Measurements from ENCODE around the gene C1D.

Gene C1D

GRCh38 chr2:68057658-68058396, 5.0 kb downstream of the C1D start:
- no peak for DNase-seq (ENCODE audit: low spot score)

DNA sequence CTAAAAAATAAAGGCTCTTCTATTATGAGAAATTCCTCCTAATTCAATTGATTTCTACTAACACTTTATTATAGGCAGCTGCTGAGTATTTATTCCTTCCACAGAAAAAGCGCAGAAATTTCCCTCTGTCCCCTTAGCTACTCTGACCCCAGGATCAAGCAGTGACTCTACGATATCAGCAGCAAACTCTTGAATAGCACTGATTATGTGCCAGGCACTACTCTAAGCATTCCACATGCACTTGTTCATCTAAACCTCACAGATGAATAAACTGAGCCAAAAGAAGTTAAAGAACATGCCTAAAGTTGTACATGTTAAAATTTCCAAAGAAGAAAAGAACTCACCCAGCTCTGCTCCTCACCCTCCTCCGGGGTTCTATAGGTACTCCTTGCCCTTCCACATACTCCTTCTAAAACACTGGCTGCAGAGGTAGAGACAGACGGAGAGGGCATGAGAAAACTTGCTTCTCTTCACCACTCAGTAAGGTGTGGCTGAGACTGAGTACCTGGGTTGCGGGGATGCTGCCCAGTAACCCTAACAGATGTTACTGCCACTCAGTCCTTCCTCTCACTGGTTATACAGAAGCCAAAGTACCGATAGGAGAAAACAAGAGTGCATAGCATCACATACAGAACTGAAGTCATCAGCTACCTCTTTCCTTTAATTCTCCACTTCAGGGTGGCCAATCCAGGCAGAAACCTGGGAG, 9.9 kb downstream of the C1D start:
- DNase-seq (ENCODE audit: low spot score): no peak

DNA sequence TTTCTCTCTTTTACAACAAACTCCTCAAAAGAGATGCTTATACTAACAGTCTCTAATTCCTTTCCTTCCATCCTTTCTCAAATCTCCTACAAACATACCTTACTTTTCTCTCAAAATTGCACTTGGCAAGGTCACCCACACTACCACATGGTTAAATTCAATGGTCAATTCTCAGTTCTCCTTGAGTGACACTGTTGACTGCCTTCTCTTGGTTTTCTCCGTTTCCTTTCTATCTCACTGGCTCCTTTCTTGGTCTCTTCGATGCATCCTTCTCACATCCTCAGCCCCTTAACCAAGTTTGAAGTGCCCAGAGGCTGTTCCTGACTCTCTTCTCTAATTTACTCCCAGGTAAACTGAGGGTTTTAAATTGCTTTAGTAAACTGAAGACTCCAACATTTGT, 12.5 kb downstream of the C1D start:
- no peak for DNase-seq (ENCODE audit: low spot score)

DNA sequence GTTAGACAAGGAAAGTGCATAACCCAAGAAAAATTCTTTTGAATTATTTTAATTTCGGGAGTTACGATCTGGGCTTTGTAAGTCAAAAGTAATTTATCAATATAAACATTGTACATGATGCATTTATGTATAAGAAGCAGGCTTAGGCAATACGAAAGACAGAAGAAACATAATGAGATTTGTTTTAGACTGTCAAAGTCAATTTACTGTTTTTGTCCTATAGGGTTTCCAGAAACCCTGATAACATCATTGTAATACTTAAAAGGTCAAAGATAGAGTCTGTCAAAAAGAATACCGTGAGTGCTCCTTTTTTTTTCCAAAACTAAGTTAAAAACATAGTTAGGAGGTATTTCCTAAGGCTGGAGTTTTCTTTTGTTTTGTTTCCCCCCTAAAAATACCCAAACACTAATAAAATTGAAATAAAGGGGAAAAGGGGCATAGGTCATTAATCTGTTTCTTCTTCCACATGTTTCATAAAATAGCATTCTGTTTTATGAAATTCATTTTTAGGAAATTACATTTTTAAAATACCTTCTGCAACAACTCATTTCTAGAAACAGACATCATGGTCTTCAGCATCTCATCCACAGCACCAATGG, 16.1 kb downstream of the C1D start:
- no peak for DNase-seq (ENCODE audit: low spot score)

GRCh38 chr2:68046224-68046623, 16.6 kb downstream of the C1D start:
- DNase-seq (ENCODE audit: low spot score): no peak

GRCh38 chr2:68045342-68045741, 17.5 kb downstream of the C1D start:
- DNase-seq (ENCODE audit: low spot score): no peak

DNA sequence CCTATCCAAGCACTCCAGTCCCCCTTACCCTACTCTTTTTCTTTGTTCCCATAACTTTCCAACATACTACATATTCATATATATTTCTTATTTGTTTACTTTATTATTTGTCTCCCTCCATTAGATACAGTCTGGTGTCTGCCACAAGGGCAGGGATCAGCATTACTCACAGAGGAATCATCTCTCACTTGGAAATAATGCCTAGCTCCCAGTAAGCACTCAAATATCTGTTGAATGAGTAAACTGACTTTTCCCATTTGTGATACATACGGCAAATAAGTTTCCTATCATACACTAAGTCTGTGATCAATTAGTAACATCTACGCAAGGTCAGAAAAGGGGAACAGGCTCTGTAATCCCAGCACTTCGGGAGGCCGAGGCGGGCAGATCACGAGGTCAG, 18.7 kb downstream of the C1D start:
- DNase-seq (ENCODE audit: low spot score): no peak

DNA sequence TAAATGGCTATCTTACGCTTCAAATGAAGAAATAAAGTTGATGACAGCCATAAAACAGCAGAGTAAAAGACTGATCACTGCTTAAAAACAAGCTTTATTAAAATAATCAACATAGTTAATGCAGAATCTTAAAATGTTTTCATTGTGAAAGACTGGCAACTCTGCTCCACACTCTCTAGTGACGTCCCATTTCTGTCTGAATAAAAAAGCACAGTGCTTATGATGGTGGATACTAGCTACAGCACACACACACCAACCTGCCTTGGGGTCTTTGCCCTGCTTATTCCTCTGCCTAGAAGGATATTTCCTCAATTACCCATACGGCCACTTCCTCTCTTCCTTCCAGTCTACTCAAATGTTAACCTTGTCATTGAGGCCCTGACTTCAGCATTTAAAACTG, 19.1 kb downstream of the C1D start:
- no peak for DNase-seq (ENCODE audit: low spot score)

DNA sequence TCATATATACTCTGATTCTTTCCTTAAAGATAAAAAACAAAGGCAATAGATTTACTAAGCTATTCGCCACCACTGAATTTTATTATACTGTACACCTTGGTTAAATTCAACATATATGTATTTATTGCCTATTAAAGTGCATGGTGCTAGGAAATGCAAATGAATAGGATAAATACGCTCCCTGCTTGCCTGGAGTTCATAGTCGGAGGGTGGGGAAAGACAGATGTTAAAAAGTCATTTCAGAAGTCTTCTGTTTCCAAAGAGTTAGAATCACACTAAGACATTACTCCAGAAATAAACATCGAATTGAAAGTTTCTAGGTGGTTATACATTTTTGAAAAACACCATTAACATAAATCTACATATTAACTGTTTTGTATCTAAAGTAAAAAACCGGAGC, 19.8 kb downstream of the C1D start:
- no peak for DNase-seq (ENCODE audit: low spot score)

- no peak for DNase-seq (ENCODE audit: low spot score)
These were observed 21.0 kb downstream of the C1D start for GRCh38 chr2:68041704-68042245.

- no peak for DNase-seq (ENCODE audit: low spot score)
These were observed 22.7 kb downstream of the C1D start for GRCh38 chr2:68040078-68040477.

GRCh38 chr2:68039317-68039716, 23.5 kb downstream of the C1D start:
- no peak for DNase-seq (ENCODE audit: low spot score)

DNA sequence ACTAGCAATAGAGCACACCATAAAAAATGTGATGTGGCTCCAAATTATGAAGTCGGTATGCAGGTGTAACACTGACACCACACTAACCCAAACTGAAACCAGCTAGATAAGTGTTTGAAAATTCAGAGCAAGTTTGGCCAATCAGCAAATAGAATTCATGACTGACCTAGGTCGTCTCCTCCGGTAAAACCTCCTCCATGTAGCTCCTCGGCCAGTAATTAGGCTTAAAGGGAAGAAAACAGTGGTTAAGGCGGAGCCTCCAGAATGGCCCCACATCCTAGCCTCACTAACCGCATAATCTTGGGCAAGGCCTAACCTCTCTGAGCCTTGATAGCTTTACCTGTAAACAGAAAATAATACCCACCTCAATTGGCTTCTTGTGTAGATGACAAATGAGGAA, 30.1 kb downstream of the C1D start:
- DNase-seq (ENCODE audit: low spot score): no peak

GRCh38 chr2:68031542-68032160, 31.2 kb downstream of the C1D start:
- DNase-seq (ENCODE audit: low spot score): peak; percentile 61

GRCh38 chr2:68031043-68031442, 31.8 kb downstream of the C1D start:
- no peak for DNase-seq (ENCODE audit: low spot score)

- DNase-seq (ENCODE audit: low spot score): no peak
These were observed 32.3 kb downstream of the C1D start for GRCh38 chr2:68030529-68030928.

- DNase-seq (ENCODE audit: low spot score): no peak
These were observed 34.8 kb downstream of the C1D start for GRCh38 chr2:68027959-68028358.

GRCh38 chr2:68024450-68024849, 38.4 kb downstream of the C1D start:
- DNase-seq (ENCODE audit: low spot score): no peak

DNA sequence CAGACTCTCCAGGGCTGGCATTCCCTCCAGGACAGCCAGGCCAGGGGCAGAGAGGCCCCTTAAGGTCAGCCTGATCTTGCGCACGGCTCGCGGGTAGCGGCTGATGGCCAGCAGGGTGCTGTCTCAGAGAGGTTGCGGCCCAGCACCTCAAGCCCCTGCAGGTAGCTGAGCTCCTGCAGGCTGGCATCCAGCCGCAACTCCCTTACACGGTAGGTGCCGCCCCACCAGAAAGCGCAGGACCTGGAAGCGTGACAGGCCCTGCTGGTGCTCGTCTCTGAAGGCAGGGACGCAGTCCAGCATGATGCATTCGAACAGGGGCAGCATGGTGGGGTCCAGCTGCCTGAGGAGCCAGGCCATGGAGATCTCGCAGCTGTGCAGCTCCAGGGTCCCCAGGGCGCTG, 38.9 kb downstream of the C1D start:
- DNase-seq (ENCODE audit: low spot score): no peak

DNA sequence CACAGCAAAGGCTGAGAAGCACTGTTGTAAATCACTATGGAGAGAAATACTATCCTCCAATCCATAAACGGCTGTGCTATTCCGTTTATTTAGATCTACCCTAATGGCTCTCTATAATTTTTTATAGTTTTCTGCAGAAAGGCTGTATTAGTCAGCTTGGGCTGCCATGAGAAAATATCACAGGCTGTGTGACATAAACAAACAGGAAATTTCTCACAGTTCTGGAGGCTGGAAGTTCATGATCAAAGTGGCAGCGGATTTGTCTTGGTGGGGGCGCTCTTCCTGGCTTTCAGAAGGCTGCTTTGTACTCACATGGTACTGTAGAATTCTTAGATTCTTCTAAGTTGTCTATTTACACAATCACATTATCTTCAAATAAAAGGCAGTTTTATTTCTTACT, 44.1 kb downstream of the C1D start:
- DNase-seq (ENCODE audit: low spot score): no peak

DNA sequence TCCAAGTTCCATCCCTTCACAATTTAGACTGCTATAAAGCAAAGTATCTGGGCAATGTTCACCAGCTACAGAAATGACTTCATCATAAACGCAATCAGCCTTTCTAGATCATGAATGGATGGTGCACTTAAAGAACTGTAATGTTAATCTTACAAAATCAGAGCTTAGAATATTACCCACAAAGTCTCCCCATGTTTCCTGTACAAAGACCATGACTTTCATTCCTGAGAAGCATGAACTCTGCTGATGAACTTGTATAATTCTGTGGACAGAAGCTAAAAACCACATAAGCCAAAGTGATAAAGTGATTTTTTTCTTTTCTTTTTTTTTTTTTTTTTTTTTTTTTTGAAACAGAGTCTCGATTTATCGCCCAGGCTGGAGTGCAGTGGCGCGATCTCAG, 53.3 kb downstream of the C1D start:
- no peak for DNase-seq (ENCODE audit: low spot score)

GRCh38 chr2:68000170-68000825, 62.5 kb downstream of the C1D start:
- no peak for DNase-seq (ENCODE audit: low spot score)
